HG02981 (cell line): Measurements from ENCODE around the gene QPRT.
A peak's percentile ranks its signal among the peaks of the same experiment; 100 is the strongest.
"Not testable (repeated sequence)": the region's sequence is repeated elsewhere in the genome, so short reads cannot be mapped to it uniquely, and the experiment has no call there.

Source experiments
- ATAC-seq: cut with Tn5 transposase; IDR thresholded peaks from one replicate; pipeline ENCODE4 v1.9.1; 2021; ENCODE audit warnings: mild to moderate bottlenecking, moderate library complexity; ENCODE audit not compliant: unreplicated experiment

Gene QPRT

GRCh38 chr16:29678691-29679267, at the start of gene QPRT:
Gene QPRT, plus strand, starts transcription at chr16:29679180. Its CDS starts 18 bp downstream, at chr16:29679198.
- no peak for ATAC-seq

GRCh38 chr16:29629318-29629717, 49.7 kb upstream of the QPRT start:
- not testable (repeated sequence) for ATAC-seq

- ATAC-seq: not testable (repeated sequence)
Observed at GRCh38 chr16:29631658-29632057, 47.3 kb upstream of the QPRT start.

- ATAC-seq: not testable (repeated sequence)
Observed at GRCh38 chr16:29635902-29636301, 43.1 kb upstream of the QPRT start.

GRCh38 chr16:29636368-29636767, 42.6 kb upstream of the QPRT start:
- ATAC-seq: not testable (repeated sequence)

- not testable (repeated sequence) for ATAC-seq
Observed at GRCh38 chr16:29638751-29639150, 40.2 kb upstream of the QPRT start.

- ATAC-seq: no peak
Observed at GRCh38 chr16:29641561-29641960, 37.4 kb upstream of the QPRT start.

- no peak for ATAC-seq
Observed at GRCh38 chr16:29643596-29643995, 35.4 kb upstream of the QPRT start.

- peak; percentile 50 for ATAC-seq
Observed at GRCh38 chr16:29644338-29644857, 34.6 kb upstream of the QPRT start.

- peak; percentile 38 for ATAC-seq
Observed at GRCh38 chr16:29644973-29645693, 33.8 kb upstream of the QPRT start.

GRCh38 chr16:29645694-29646187, 33.2 kb upstream of the QPRT start:
- ATAC-seq: peak; percentile 37

GRCh38 chr16:29646947-29647346, 32.0 kb upstream of the QPRT start:
- ATAC-seq: no peak

- ATAC-seq: no peak
Observed at GRCh38 chr16:29649588-29650494, 29.1 kb upstream of the QPRT start.

GRCh38 chr16:29650771-29651170, 28.2 kb upstream of the QPRT start:
- ATAC-seq: no peak

GRCh38 chr16:29651774-29652349, 27.1 kb upstream of the QPRT start:
- no peak for ATAC-seq

- no peak for ATAC-seq
Observed at GRCh38 chr16:29653471-29653870, 25.5 kb upstream of the QPRT start.

- ATAC-seq: not testable (repeated sequence)
Observed at GRCh38 chr16:29653890-29654289, 25.1 kb upstream of the QPRT start.

- no peak for ATAC-seq
Observed at GRCh38 chr16:29656688-29657523, 22.1 kb upstream of the QPRT start.

- no peak for ATAC-seq
Observed at GRCh38 chr16:29658705-29659104, 20.3 kb upstream of the QPRT start.
